Choroid plexus epithelial cell (primary cell): Measurements from ENCODE around the gene CDK14.

ENCODE experiments used
- DNase-seq: peaks from one replicate; pipeline ENCODE4 v3.0.0-alpha.2; 2010; ENCODE audit warnings: low read depth
- H3K4me3 ChIP-seq: 2 replicates; pipeline ENCODE4 v1.5.1; 2011; ENCODE audit warnings: low read depth, mild to moderate bottlenecking, control low read depth, low read length, moderate library complexity
- TF ChIP-seq, protein P1 (sequence below): conservative IDR thresholded peaks from 2 replicates; pipeline ENCODE4 v1.5.1; 2011; ENCODE audit warnings: low read depth, mild to moderate bottlenecking, control low read depth, inconsistent platforms, low read length, moderate library complexity

CDK14 gene

DNA sequence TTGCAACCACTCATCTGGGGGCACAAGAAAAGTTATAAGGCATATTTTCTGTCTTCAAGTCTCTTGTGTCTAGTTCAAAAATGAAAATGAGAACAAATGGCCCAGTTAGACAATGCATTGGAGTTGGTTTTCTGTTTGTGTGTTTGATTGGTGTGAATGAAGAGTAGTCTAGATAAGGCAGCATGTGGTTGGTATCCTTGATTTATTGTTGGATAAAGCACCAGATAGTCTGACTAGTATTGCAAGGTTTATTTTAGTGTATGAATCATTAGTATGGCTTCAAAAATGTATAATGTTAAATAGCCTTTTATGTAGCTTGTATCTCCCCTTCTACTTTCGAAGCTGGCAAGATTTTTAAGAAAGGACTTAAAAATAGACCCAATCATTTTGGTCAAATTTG lies 237.3 kb downstream of the CDK14 start:
- no peak for DNase-seq
- H3K4me3 ChIP-seq, result no peak overlapping the region
- TF ChIP-seq, protein P1, sequence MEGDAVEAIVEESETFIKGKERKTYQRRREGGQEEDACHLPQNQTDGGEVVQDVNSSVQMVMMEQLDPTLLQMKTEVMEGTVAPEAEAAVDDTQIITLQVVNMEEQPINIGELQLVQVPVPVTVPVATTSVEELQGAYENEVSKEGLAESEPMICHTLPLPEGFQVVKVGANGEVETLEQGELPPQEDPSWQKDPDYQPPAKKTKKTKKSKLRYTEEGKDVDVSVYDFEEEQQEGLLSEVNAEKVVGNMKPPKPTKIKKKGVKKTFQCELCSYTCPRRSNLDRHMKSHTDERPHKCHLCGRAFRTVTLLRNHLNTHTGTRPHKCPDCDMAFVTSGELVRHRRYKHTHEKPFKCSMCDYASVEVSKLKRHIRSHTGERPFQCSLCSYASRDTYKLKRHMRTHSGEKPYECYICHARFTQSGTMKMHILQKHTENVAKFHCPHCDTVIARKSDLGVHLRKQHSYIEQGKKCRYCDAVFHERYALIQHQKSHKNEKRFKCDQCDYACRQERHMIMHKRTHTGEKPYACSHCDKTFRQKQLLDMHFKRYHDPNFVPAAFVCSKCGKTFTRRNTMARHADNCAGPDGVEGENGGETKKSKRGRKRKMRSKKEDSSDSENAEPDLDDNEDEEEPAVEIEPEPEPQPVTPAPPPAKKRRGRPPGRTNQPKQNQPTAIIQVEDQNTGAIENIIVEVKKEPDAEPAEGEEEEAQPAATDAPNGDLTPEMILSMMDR, result no peak

DNA sequence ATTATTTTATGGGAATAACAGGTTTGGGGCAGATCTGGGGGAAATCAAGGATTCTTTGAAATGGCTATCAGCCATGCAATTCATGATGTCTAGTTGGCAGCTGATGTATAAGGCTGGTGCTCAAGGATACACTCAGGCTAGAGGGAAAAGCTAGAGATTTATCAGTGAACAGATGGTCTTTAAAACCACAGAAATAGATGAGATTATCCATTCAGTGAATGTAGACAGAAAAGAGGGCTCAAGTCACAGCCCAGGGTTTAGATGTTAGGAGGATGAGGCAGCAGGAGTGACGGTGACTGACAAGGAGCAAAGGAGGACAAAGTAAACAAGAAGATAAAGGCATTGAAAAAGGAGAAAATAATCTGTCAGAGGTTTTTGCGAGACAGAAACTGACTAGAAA lies 238.7 kb downstream of the CDK14 start:
- H3K4me3 ChIP-seq, result no peak overlapping the region
- TF ChIP-seq, protein P1, result no peak
- no peak for DNase-seq

DNA sequence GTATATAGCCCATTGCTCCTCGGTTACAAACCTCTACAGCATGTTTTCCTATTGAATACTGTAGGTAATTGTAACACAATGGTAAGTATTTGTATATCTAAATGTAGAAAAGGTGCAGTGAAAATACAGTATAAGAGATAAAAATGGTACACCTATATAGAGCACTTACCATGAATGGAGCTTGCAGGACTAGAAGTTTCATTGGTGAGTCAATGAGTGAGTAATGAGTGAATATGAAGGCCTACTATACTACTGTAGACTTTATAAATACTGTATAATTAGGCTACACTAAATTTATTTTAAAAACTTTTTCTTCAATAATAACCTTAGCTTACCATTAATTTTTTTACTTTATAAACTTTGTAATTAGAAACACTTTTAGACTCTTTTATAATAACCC lies 239.7 kb downstream of the CDK14 start:
- no peak for DNase-seq
- H3K4me3 ChIP-seq, result no peak overlapping the region
- TF ChIP-seq, protein P1, result no peak

DNA sequence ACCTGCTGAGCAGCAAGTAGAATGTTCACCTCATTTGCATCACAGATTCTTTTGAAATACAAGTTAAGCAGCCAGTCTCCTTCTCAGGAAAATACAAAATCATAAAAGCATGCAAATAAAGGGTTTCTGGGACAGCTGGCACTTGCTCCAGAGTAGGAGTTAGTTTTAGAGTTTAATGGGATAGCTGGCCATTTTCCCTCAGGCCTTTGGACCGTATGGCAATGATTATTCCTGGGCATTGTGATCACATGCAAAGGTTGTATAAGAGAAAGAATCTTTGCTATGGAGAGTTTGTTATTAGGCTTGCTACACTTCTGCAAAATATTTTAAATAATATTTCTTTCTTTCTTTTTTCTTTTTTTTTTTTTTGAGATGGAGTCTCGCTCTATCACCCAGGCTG lies 240.8 kb downstream of the CDK14 start:
- no peak overlapping the region for H3K4me3 ChIP-seq
- DNase-seq, result no peak
- TF ChIP-seq, protein P1, result no peak

DNA sequence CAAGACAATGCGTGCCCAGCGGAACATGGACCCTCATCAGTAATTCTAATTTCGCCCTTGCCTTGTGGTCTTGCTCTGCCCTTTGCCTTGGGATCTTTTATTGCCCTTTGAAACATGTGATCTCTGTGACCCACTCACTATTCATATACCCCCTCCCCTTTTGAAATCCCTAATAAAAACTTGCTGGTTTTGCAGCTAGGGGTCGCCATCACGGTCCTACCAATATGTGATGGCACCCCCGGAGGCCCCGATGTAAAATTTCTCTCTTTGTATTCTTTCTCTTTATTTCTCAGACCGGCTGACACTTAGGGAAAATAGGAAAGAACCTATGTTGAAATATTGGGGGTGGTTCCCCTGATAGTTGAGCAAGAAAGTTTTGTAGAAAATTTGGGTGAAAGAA lies 242.7 kb downstream of the CDK14 start:
- DNase-seq, result no peak
- H3K4me3 ChIP-seq, result no peak overlapping the region
- TF ChIP-seq, protein P1, result no peak

DNA sequence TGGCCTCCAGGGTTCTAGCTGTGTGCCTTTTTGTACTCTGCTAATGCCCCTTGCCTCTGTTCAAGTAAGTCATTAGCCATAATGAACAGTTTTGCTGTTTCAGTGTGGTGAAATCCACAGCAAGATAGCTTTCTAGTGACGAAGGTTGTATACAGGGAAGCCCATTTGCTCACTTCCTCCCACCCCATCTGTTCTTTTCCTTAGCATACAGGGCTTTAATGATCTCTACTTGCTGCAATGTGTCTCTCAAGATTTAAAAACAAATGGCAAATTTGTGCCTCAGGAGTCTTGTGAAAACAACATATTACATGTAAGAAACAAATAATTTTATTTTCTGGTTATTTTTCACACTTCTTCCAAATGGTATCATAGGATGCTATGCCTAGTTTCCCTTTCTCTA lies 243.2 kb downstream of the CDK14 start:
- TF ChIP-seq, protein P1, result no peak
- no peak overlapping the region for H3K4me3 ChIP-seq
- DNase-seq, result no peak

DNA sequence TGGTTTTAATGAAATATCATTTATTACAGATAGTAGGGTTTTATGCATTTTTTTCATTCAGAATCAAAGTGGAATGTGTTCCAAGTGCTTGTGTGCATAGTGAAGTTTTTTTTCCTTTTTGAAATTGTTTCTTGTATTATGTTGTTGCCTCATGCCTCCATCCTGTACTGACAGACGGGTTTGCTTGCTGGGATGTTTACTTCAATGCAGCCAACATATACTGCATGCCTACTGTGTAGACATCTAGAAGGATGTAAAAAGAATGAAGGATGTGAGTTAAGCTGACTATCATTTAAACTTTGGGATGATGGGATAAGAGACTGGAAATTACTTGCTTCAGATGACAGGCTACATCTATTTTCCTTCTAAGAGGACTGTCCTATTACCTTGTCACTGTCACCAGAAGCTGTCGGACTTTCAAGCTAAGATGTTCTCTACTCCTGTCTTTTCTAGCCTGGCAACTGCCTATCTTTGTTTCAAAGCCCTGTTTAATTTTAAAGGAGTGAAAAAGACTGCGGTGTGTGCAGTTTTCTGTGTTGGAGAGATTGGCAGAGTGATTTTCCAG lies 243.7 kb downstream of the CDK14 start:
- no peak overlapping the region for H3K4me3 ChIP-seq
- no peak for DNase-seq
- TF ChIP-seq, protein P1, result no peak
